Trophoblast cell (in vitro differentiated cells and primary cell): ENCODE results near the gene SEMA4G.

Source experiments
- DNase-seq, 2 donors: peaks; one replicate each; pipeline ENCODE4 v3.0.0-alpha.2; 2016
- H2AFZ ChIP-seq: 2 replicates; pipeline ENCODE4 v1.6.1; 2013; ENCODE audit warnings: low read length, moderate library complexity, mild to moderate bottlenecking; ENCODE audit not compliant: insufficient read depth, poor library complexity
- H2AK5ac ChIP-seq: 2 replicates; pipeline ENCODE4 v1.6.1; 2013; ENCODE audit warnings: mild to moderate bottlenecking, low read length
- H2BK120ac ChIP-seq: 2 replicates; pipeline ENCODE4 v1.6.1; 2013; ENCODE audit warnings: low read length, mild to moderate bottlenecking, moderate library complexity; ENCODE audit not compliant: insufficient read depth, poor library complexity
- H2BK12ac ChIP-seq: 2 replicates; pipeline ENCODE4 v1.6.1; 2013; ENCODE audit warnings: mild to moderate bottlenecking, low read length, moderate library complexity
- H2BK5ac ChIP-seq: 2 replicates; pipeline ENCODE4 v1.6.1; 2013; ENCODE audit warnings: low read length, low read depth, moderate library complexity, mild to moderate bottlenecking; ENCODE audit not compliant: poor library complexity
- H3K14ac ChIP-seq: 2 replicates; pipeline ENCODE4 v1.6.1; 2013; ENCODE audit warnings: mild to moderate bottlenecking, low read length
- H3K18ac ChIP-seq: 2 replicates; pipeline ENCODE4 v1.6.1; 2013; ENCODE audit warnings: mild to moderate bottlenecking, low read length
- H3K23ac ChIP-seq: 2 replicates; pipeline ENCODE4 v1.6.1; 2013; ENCODE audit warnings: low read length
- H3K27ac ChIP-seq: 2 replicates; pipeline ENCODE4 v1.5.1; 2013; ENCODE audit warnings: low read depth, mild to moderate bottlenecking, inconsistent platforms, low read length, moderate library complexity
- H3K27me3 ChIP-seq: 2 replicates; pipeline ENCODE4 v1.6.1; 2013; ENCODE audit warnings: inconsistent platforms, mild to moderate bottlenecking, low read length, moderate library complexity; ENCODE audit not compliant: insufficient read depth
- H3K36me3 ChIP-seq, 2 experiments: 1 replicate in 1 of 2; 2 replicates in 1 of 2; pipeline ENCODE4 v1.6.1; 2013; ENCODE audit warnings: low read length in 2 of 2, mild to moderate bottlenecking in 2 of 2, moderate library complexity in 1 of 2; ENCODE audit not compliant: insufficient read depth in 2 of 2, control insufficient read depth in 1 of 2
- H3K4ac ChIP-seq: 2 replicates; pipeline ENCODE4 v1.6.1; 2013; ENCODE audit warnings: low read depth, mild to moderate bottlenecking, low read length, moderate library complexity
- H3K4me1 ChIP-seq, 2 experiments: 1 replicate in 1 of 2; 2 replicates in 1 of 2; pipeline ENCODE4 v1.6.1; 2013; ENCODE audit warnings: low read length in 2 of 2, mild to moderate bottlenecking in 2 of 2, moderate library complexity in 1 of 2; ENCODE audit not compliant: insufficient read depth in 2 of 2, control insufficient read depth in 1 of 2
- H3K4me2 ChIP-seq: 2 replicates; pipeline ENCODE4 v1.6.1; 2013; ENCODE audit warnings: inconsistent platforms, mild to moderate bottlenecking, low read length, moderate library complexity
- H3K4me3 ChIP-seq: 2 replicates; pipeline ENCODE4 v1.5.1; 2013; ENCODE audit warnings: mild to moderate bottlenecking, low read depth, low read length, inconsistent platforms
- H3K79me1 ChIP-seq: one replicate; pipeline ENCODE4 v1.6.1; 2013; ENCODE audit warnings: low read length
- H3K79me2 ChIP-seq: 2 replicates; pipeline ENCODE4 v1.6.1; 2013; ENCODE audit warnings: low read length, mild to moderate bottlenecking; ENCODE audit not compliant: control insufficient read depth, insufficient read depth, poor library complexity
- H3K9ac ChIP-seq: 2 replicates; pipeline ENCODE4 v1.6.1; 2013; ENCODE audit warnings: mild to moderate bottlenecking, low read length
- H3K9me3 ChIP-seq: 2 replicates; pipeline ENCODE4 v1.6.1; 2013; ENCODE audit warnings: low read depth, mild to moderate bottlenecking, control low read depth, inconsistent platforms, low read length; ENCODE audit not compliant: insufficient read depth
- H4K12ac ChIP-seq: 2 replicates; pipeline ENCODE4 v1.6.1; 2013; ENCODE audit warnings: low read depth, mild to moderate bottlenecking, low read length, moderate library complexity
- H4K8ac ChIP-seq: 2 replicates; pipeline ENCODE4 v1.6.1; 2013; ENCODE audit warnings: low read depth, mild to moderate bottlenecking, low read length, moderate library complexity
- H4K91ac ChIP-seq: one replicate; pipeline ENCODE4 v1.6.1; 2013; ENCODE audit warnings: low read depth, mild to moderate bottlenecking, low read length, moderate library complexity
- WGBS: extraction: QIAGEN DNeasy Blood & Tissue Kit; methylation state at CpG from one replicate; pipeline ENCODE4 v1.1.7; 2013; ENCODE audit warnings: missing lambda C conversion rate; ENCODE audit not compliant: insufficient read length, insufficient coverage; ENCODE audit errors: extremely low coverage; 5-methylcytosine and 5-hydroxymethylcytosine counted together

The SEMA4G gene

GRCh38 chr10:100962351-100963080 lies 6.8 kb upstream of the SEMA4G start:
- WGBS, result no CpG with 5 or more reads among the region's 4 CpGs
- DNase-seq, result no peak
- no peak overlapping the region for H2AK5ac ChIP-seq
- no peak overlapping the region for H3K4ac ChIP-seq
- no peaks in the 10 kb centered on the region for H3K27me3 ChIP-seq
- no peak overlapping the region for H4K8ac ChIP-seq
- H2BK5ac ChIP-seq, result no peak overlapping the region
- H3K4me2 ChIP-seq, result no peak overlapping the region
- H3K4me3 ChIP-seq, result no peak overlapping the region
- H3K36me3 ChIP-seq, result peaks cover under 1 to 8% of the 10 kb centered on the region in 2 experiments
- H2AFZ ChIP-seq, result no peak overlapping the region
- no peak overlapping the region for H2BK12ac ChIP-seq
- no peaks in the 10 kb centered on the region for H3K79me1 ChIP-seq
- H3K79me2 ChIP-seq, result no peaks in the 10 kb centered on the region
- H3K27ac ChIP-seq, result no peak overlapping the region
- no peak overlapping the region for H3K18ac ChIP-seq
- H3K14ac ChIP-seq, result no peak overlapping the region
- no peak overlapping the region for H4K91ac ChIP-seq
- peaks cover 0 to 4% of the 10 kb centered on the region in 2 experiments for H3K4me1 ChIP-seq
- no peak overlapping the region for H3K9ac ChIP-seq
- H3K9me3 ChIP-seq, result no peaks in the 10 kb centered on the region
- no peak overlapping the region for H3K23ac ChIP-seq
- H2BK120ac ChIP-seq, result no peak overlapping the region
- no peak overlapping the region for H4K12ac ChIP-seq

- WGBS, result no CpG with 5 or more reads among the region's 1 CpG
- DNase-seq, result no peak
- H3K79me1 ChIP-seq, result no peaks in the 10 kb centered on the region
Measured at GRCh38 chr10:100963826-100964225, 5.5 kb upstream of the SEMA4G start.

GRCh38 chr10:100965820-100966219 lies 3.5 kb upstream of the SEMA4G start:
- no peak overlapping the region for H3K14ac ChIP-seq
- no CpG with 5 or more reads among the region's 5 CpGs for WGBS
- no peak overlapping the region for H3K9ac ChIP-seq
- H3K4me3 ChIP-seq, result no peak overlapping the region
- no peak overlapping the region for H3K4me2 ChIP-seq
- H3K9me3 ChIP-seq, result no peaks in the 10 kb centered on the region
- H3K23ac ChIP-seq, result no peak overlapping the region
- H3K18ac ChIP-seq, result no peak overlapping the region
- no peaks in the 10 kb centered on the region for H3K79me1 ChIP-seq
- no peak for DNase-seq
- H3K36me3 ChIP-seq, result peaks cover 0 to 6% of the 10 kb centered on the region in 2 experiments
- H3K4me1 ChIP-seq, result peaks cover 8 to 10% of the 10 kb centered on the region in 2 experiments
- H4K91ac ChIP-seq, result no peak overlapping the region
- no peak overlapping the region for H2AK5ac ChIP-seq
- no peak overlapping the region for H2BK12ac ChIP-seq
- no peak overlapping the region for H3K4ac ChIP-seq
- no peak overlapping the region for H2AFZ ChIP-seq
- H4K12ac ChIP-seq, result no peak overlapping the region
- no peaks in the 10 kb centered on the region for H3K27me3 ChIP-seq
- no peak overlapping the region for H2BK120ac ChIP-seq
- H3K79me2 ChIP-seq, result peaks cover 3% of the 10 kb centered on the region
- no peak overlapping the region for H3K27ac ChIP-seq
- H2BK5ac ChIP-seq, result no peak overlapping the region
- no peak overlapping the region for H4K8ac ChIP-seq

More at GRCh38 chr10:100963826-100964225, 5.5 kb upstream of the SEMA4G start:
- H2AFZ ChIP-seq, result no peak overlapping the region
- H3K27me3 ChIP-seq, result no peaks in the 10 kb centered on the region
- H2AK5ac ChIP-seq, result no peak overlapping the region
- H4K8ac ChIP-seq, result no peak overlapping the region
- no peak overlapping the region for H3K23ac ChIP-seq
- H3K79me2 ChIP-seq, result no peaks in the 10 kb centered on the region
- no peaks in the 10 kb centered on the region for H3K9me3 ChIP-seq
- no peak overlapping the region for H4K12ac ChIP-seq
- no peak overlapping the region for H2BK12ac ChIP-seq
- no peak overlapping the region for H3K14ac ChIP-seq
- no peak overlapping the region for H3K18ac ChIP-seq
- no peak overlapping the region for H3K4ac ChIP-seq
- no peak overlapping the region for H2BK5ac ChIP-seq
- H3K4me1 ChIP-seq, result peaks cover 1 to 4% of the 10 kb centered on the region in 2 experiments
- no peak overlapping the region for H3K4me2 ChIP-seq
- H3K36me3 ChIP-seq, result peaks cover 0 to 7% of the 10 kb centered on the region in 2 experiments
- H3K9ac ChIP-seq, result no peak overlapping the region
- no peak overlapping the region for H3K4me3 ChIP-seq
- H2BK120ac ChIP-seq, result no peak overlapping the region
- no peak overlapping the region for H3K27ac ChIP-seq
- no peak overlapping the region for H4K91ac ChIP-seq

- H3K9ac ChIP-seq, result no peak overlapping the region
- DNase-seq, result no peak
- no peak overlapping the region for H2AK5ac ChIP-seq
- no peak overlapping the region for H2BK120ac ChIP-seq
- H4K8ac ChIP-seq, result no peak overlapping the region
- no peak overlapping the region for H2AFZ ChIP-seq
- H3K4me2 ChIP-seq, result no peak overlapping the region
- H3K14ac ChIP-seq, result no peak overlapping the region
- H3K18ac ChIP-seq, result no peak overlapping the region
- no peak overlapping the region for H3K27ac ChIP-seq
- H3K4me3 ChIP-seq, result no peak overlapping the region
- H3K4ac ChIP-seq, result no peak overlapping the region
- H3K4me1 ChIP-seq, result peaks cover 8 to 10% of the 10 kb centered on the region in 2 experiments
- H3K23ac ChIP-seq, result no peak overlapping the region
- H2BK5ac ChIP-seq, result no peak overlapping the region
- H3K9me3 ChIP-seq, result no peaks in the 10 kb centered on the region
- H2BK12ac ChIP-seq, result no peak overlapping the region
- peaks cover 3% of the 10 kb centered on the region for H3K79me2 ChIP-seq
- H3K36me3 ChIP-seq, result peaks cover 0 to 5% of the 10 kb centered on the region in 2 experiments
- no peaks in the 10 kb centered on the region for H3K79me1 ChIP-seq
- H4K12ac ChIP-seq, result no peak overlapping the region
- no CpG with 5 or more reads among the region's 2 CpGs for WGBS
- no peaks in the 10 kb centered on the region for H3K27me3 ChIP-seq
- no peak overlapping the region for H4K91ac ChIP-seq
Measured at GRCh38 chr10:100966887-100967286, 2.4 kb upstream of the SEMA4G start.
